Stimulated activated CD8-positive, alpha-beta memory T cell treated with anti-CD3 and anti-CD28 coated beads, Interleukin-4, amount 100 ng/mL, for 24 hours (primary cell): ENCODE measurements around the gene SLU7.
"Not testable (repeated sequence)": the region's sequence is repeated elsewhere in the genome, so short reads cannot be mapped to it uniquely, and the experiment has no call there.

ENCODE experiments used
- DNase-seq: peaks from one replicate; pipeline ENCODE4 v3.0.0-alpha.2; 2020; ENCODE audit warnings: low read depth

SLU7 gene

DNA sequence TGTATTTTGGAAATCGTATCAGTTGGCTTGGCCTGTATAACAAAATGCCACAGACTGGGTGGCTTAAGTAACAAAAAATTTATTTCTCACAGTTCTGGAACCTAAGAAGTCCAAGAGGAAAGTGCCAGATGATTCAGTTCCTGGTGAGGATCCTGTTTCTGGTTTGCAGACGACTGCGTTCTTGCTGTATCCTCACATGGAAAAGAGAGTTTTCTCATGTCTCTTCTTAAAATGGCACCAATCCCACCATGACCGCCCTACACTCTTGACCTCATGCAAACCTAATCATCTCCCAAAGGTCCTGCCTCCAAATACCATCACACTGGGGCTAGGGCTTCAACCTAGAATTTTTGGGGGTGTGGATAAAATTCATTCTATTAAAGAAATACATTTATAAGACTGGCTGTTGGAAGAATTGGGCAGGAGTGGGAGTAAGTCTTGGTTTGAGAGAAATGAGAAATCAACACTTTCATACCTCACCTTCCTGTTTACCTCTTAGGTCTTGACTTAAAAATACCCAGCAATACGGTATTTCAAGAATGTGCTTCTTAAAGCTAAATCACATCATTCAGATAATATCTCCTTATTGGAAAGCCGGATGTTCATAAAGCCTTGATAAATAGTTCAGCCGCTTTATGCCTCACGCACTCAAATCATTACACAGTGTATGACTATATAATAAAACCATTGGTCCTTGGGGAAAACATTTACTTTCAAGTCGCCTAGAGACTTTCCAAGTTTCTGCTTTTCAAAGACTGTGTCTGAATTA is 31.5 kb upstream of the SLU7 start:
- DNase-seq = no peak

DNA sequence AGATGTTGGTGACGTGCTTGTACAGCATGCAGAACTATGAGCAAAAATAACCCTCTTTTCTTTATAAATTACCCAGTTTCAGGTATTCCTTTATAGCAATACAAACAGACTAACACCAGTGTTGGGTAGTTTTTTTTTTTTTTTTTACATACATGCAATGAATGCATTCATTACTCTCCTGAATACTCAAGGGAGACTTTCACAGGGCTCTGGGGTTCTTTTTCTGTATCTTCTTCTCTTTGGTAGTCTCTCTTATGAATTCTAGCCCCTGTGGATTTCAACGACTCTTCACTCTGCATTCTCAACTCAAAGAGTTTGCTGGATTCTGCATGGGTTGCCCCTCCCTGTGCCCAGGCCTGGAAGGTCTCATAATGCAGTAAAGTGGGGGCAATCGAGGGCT is 30.6 kb upstream of the SLU7 start:
- no peak for DNase-seq

DNA sequence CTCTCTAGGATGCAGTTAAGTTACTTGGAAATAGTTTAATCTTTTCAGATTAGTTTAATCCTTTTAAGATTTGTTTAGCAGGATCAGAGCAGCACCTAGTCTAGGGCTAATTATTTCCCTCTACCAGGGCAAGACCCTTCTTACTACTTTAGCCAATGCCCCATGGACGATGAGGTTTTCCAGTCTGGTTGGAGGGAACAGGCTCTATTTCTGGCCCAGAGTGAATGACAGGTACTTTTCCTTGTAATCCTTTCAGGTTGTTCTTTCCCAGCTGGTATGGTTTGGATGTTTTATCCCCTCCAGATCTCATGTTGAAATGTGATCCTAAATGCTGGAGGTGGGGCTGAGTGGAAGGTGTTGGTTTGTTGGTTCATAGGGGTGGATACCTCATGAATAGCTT is 30.0 kb upstream of the SLU7 start:
- DNase-seq = no peak

DNA sequence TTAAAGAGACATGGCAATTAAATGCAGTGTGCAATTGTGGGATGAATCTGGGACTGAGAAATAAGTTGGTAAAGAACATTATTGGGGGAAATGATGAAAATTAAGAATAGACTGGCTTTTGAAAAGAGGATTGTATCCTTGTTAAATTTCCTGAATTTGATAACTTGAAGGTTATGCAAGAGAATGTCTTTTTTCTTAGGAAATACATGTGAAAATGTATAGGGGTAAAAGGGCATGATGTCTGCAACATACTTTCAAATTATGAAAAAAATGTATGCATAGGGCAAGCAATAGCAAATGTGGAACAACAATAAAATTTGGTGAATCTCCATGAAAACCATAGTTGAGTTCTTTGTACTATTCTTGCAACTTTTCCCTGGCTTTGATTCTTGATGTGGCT is 26.9 kb upstream of the SLU7 start:
- no peak for DNase-seq

DNA sequence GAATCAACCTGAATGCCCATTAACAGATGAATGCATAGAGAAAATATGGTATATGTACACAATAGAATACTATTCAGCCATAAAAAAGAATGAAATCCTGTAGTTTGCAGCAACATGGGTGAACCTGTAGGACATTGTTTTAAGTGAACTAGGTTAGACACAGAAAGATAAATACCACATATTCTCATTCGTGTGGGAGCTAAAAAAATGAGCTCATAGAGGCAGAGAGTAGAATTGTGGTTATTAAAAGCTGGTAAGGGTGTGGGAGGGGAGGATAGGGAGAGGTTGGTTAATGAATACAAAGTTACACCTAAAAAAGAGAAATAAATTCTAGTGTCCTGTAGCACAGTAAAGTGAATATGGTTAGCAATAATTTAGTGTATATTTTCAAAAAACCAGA is 26.3 kb upstream of the SLU7 start:
- no peak for DNase-seq

GRCh38 chr5:160444407-160444806 is 25.5 kb upstream of the SLU7 start:
- no peak for DNase-seq

GRCh38 chr5:160442824-160443431 is 24.0 kb upstream of the SLU7 start:
- no peak for DNase-seq

DNA sequence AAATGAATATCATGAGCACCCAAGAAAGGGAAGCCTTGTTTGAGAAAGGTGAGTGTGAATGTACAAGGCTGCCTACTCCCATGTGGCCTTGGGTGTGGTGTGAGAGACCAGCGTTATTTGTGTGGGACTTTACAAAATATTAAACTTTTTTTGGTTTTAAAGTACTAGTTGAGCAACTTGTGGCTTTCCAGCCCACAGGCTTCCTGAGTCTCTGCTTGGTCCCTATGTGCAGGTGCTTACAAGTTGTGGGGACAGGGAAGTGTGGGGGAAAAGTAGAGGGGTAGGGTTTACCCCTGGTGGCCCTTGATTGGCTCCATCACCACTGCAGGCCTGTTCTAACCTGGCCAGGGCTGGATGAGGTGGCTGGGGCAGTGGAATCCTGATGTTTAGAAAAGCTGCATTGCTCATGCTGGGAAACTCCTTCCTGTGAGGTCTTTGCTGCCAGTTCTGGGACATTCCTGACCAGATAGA is 22.5 kb upstream of the SLU7 start:
- DNase-seq = no peak

- DNase-seq = peak; percentile 84
Measured at GRCh38 chr5:160439205-160439600, 20.3 kb upstream of the SLU7 start.

GRCh38 chr5:160438316-160439204 is 19.7 kb upstream of the SLU7 start:
- peak; percentile 24 for DNase-seq

DNA sequence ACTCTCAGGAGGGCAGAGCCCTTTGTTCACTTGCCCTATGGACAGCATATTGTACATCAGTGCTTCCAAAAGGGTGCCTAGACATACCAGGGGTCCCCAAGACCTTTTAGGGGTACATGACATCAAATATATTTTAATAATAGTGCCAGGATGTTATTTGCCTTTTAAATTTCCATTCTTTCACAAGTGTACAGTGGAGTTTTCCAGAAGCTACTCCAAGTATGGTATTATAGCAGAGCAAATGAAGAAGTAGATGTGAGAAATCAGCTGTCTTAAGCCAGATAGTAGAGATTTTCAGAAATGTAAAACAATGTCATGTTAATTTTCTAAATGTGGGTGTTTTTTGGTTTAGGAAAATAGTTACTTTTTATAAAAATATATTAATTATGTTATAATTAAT is 18.4 kb upstream of the SLU7 start:
- no peak for DNase-seq

GRCh38 chr5:160436661-160437060 is 17.8 kb upstream of the SLU7 start:
- DNase-seq = not testable (repeated sequence)

DNA sequence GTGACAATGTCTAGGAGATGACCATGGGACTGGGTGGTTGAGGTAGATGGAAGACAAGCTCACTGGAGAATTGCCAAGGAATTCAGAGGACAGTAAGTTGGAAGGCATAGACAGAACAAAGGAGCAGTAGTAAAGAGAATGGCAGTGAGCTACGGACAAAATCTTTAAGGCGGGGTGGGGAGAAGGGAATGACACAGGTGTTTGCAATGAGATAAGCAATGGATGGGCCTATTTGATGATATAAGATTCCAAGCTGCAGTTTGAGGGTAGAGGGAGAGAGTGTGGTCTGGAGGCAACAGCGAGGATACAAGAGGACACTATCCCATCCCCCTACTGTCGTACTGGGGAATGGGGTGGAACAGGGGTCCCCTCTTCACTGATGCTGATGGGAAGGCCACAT is 17.1 kb upstream of the SLU7 start:
- no peak for DNase-seq

- no peak for DNase-seq
Measured at GRCh38 chr5:160435532-160435931, 16.7 kb upstream of the SLU7 start.

- no peak for DNase-seq
Measured at GRCh38 chr5:160434022-160434531, 15.2 kb upstream of the SLU7 start.

DNA sequence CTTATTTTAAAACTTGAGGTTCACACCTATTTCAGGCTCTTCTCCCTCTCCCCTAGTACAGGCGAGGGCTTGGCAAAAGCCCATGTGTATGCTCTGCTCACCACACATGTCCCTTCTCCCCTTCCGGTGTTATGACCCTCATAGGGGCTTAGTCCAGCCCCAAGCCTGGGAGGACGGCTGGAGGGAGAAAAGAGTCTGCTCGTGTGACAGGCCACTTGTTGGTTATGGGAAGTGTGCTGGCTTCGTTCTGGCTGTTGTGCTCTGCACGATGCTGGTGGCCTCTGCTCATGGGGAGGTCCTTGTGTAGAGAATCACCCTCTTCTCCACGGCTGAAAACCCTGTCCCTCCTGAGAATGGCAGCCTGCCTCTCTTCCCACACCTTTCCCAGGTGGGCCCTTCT is 13.9 kb upstream of the SLU7 start:
- DNase-seq = no peak

- DNase-seq = no peak
Measured at GRCh38 chr5:160432196-160432595, 13.3 kb upstream of the SLU7 start.

DNA sequence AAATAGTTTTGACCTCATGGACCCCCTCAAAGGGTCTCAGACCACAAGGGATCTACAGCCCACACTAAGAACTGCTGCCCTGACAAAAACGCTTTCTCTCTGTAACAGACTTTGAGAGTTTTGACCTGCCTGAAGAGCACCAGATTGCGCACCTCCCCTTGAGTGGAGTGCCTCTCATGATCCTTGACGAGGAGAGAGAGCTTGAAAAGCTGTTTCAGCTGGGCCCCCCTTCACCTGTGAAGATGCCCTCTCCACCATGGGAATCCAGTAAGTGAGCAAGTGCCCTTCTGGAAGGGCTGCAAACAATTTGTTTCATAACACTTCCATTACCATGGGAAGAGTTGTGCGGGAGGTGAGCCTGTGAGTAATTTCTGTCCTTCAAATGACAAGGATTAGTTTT is 8.7 kb upstream of the SLU7 start:
- DNase-seq = no peak

DNA sequence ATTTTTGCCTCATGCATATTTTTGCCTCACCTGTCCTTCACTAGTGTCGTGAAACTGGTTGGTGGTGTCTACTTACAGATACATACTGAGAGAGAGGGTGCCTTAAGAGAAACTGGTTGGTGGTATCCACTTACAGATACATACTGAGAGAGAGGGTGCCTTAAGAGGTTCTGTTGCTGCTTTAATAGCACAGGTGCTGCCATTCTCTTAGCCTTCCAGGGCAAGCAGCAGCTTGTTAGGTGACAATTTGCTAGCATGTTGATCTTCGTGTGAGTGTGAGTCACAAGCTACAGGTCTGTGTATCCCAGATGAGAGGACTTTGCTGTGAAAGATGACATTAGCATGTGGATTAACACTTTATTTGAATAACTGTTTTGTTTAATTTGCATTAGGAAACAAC is 4.2 kb upstream of the SLU7 start:
- no peak for DNase-seq

DNA sequence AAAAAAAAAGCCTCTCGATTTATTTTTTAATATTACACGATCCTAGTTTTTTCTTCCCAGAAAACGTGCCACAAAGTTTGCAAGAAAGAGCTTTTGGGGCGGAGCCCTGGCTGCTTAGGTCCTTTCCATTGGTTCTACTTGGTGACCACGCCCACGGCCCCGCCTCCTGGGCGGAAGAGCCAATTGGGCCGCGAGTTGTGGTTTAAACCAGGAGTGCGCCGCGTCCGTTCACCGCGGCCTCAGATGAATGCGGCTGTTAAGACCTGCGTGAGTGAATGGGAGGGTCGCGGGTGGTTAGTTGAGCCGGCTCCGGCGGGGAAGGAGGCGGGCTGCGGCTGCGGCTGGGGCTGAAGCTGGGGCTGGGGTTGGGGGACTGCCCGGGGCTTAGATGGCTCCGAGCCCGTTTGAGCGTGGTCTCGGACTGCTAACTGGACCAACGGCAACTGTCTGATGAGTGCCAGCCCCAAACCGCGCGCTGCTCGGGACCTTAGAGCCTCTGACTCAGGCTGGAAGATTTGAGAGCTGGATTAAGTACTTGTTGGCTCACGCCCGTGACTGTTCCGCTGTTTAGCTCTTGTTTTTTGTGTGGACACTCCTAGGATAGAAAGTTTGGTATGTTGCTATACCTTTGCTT is 2.9 kb upstream of the SLU7 start, which contains the start of gene PTTG1:
Gene PTTG1 (plus strand): TSS at position 231 of the 634 bp plus-strand sequence. CDS start 458 bp downstream, outside the sequence.
- DNase-seq = peak; percentile 85

DNA sequence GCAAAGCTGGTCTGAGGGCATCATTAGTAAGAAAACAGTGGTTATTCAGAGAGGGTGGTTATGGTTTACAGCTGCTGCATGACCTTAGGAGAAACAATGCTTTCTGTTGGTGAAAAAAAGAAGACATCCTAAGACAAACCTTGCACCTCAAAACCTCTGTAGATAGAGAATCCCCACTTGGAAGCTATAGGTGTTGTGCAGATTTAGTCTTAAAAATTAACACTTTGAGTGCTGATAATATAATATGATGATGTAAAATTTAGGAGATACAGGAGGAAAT is 1.4 kb upstream of the SLU7 start:
- no peak for DNase-seq
